HG02610 (cell line): ENCODE data around the gene GRID2.

Experiments used
- ATAC-seq: cut with Tn5 transposase; IDR thresholded peaks from one replicate; pipeline ENCODE4 v1.9.1; 2021; ENCODE audit warnings: mild to moderate bottlenecking, moderate library complexity; ENCODE audit not compliant: unreplicated experiment

GRID2 gene

GRCh38 chr4:93053140-93053539, 749.4 kb downstream of the GRID2 start:
- no peak for ATAC-seq

DNA sequence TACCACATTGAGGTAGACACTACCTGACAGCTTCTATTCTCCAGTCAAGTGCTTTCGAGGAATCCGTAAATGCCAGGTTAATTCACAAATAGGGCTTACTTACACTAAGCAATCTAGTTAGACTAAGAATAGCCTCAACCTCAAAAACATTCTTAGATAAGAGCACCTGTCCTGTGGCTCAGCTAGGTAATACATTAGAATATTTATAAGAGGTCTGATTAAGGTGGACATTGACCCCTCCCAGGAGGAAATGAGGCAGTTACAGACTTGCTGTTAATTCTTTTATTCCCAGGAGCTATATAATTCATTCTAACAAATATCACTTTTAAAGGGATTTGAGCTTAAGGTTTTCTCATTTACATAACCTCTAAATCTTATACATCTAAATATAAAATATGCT, 758.1 kb downstream of the GRID2 start:
- no peak for ATAC-seq

GRCh38 chr4:93063325-93063724, 759.6 kb downstream of the GRID2 start:
- no peak for ATAC-seq

DNA sequence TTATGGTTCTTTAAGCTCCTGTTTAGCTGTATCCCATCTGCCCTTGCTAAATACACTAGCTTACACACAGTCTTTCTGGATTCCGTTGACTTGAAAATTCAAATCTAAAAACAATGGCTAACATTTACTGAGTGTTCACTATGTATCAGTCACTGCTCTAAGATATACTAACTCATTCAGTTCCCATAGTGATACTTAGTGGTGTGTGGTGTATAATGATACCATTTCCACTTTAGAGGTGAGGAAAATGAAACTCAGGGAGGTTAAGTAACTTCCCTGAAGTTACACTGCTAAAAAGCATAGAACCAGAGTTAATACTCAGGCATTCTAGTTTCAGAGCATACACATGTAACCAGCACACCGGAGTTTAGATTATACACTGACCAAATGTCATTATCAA, 762.0 kb downstream of the GRID2 start:
- ATAC-seq, result no peak

DNA sequence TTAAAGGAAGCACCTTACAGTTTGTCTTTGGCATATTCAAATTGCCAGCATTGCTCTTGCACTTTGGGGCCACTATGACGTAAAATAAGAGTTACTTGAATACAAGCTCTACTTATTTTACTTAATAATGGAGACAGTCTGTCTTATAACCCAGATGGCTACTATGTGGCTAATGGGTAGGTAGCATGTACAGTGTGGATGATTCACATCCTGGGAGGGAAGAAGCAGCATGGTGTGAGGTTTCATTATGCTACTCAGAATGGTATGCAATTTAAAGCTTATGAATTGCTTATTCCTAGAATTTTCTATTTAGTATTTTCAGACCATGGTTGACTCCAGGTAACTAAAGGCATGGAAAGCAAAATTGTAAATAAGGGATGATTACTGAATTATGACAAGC, 763.0 kb downstream of the GRID2 start:
- no peak for ATAC-seq

DNA sequence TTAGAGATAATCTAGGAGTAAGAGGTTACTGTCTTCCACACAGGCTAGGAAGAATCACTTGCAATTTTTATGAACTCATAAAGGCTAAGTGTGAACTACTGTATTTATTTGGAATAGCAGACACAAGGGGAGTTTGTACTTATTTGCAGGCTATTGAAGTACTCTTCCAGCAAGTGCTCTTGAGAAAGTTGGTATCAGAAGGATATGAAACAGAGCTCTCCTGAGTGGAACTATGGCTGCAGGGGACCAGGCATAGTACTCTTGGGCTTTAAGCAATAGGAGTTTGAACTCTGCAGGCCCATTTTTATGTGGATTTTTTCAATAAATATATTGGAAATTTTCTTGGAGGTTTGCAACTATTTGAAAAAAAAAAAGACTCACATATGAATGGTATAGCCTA, 768.5 kb downstream of the GRID2 start:
- no peak for ATAC-seq

DNA sequence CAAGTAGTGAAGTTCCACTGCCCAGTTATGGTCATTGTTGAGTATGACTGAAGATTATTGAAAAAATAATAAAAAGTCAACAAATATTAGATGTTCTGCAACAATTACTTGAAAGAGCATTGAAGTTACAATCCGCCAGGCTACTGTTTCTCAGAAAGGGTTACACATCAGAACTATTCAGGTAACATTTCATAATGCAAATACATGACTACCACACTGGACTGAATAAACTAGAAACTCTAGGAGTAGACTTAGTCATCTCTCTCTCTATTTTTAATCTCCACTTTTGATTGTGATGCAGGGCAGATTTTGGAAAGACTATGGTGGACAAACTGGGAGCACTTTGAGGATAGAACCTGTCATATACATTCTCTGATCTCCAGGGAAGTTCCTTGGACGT, 776.5 kb downstream of the GRID2 start:
- ATAC-seq, result no peak

GRCh38 chr4:93084599-93085305, 781.0 kb downstream of the GRID2 start:
- no peak for ATAC-seq

- ATAC-seq, result no peak
These were observed 782.6 kb downstream of the GRID2 start for GRCh38 chr4:93086356-93086755.

GRCh38 chr4:93092765-93093164, 789.0 kb downstream of the GRID2 start:
- no peak for ATAC-seq

- no peak for ATAC-seq
These were observed 799.3 kb downstream of the GRID2 start for GRCh38 chr4:93103042-93103441.

DNA sequence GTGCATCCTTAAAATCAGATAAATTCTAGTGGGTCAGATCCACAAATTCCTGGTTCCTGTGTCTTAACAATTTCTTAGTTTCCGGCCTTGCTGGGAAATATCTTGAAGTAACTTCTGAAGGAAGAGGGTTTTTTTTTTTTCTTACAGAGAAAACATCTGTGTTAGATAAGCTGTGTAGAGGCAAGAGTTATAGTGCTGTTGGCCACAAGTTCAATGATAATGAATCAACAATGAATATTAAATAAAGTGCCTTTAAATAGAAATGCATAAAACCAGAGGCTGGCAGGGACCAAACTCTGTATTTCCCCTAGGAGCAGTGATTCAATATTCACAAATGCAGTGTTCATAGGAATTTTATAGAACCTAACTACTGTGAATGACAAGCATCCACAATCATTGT, 812.9 kb downstream of the GRID2 start:
- no peak for ATAC-seq

DNA sequence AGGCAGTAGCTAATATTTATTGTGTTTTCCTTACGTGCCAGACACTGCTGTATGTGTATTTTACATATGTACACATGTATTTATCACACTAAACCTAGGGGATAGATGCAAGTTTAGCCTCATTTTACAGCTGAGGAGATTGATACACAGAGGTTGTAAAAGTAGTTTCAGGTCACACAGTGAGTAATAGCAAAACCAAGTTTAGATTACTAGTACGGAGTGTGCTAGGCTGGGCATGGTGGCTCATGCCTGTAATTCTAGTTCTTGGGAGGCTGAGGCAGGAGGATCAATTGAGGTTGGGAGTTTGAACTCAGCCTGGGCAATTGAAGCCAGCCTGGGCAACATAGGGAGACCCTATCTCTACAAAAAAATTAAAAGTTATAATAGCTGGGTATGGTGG, 823.7 kb downstream of the GRID2 start:
- ATAC-seq, result no peak

DNA sequence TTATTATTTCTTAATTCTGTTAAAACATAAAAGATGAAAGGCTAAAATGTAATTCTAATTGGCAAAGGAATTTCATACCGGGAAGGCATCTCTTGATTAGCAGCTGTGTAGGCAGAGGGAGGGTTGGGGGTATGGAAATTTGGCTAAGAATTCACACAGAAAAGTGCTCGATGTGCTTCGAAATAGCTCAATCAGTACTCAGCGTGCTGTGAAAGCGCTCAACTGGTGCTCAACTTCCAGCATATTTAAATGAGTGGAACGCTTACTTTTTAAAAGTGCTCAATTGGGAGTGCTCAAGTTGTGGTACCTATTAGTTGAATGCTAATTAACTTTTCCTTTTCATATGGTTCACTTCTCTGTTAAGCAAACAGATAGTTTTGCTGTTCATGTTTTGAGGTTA, 828.9 kb downstream of the GRID2 start:
- no peak for ATAC-seq

- no peak for ATAC-seq
These were observed 835.4 kb downstream of the GRID2 start for GRCh38 chr4:93139118-93139517.

DNA sequence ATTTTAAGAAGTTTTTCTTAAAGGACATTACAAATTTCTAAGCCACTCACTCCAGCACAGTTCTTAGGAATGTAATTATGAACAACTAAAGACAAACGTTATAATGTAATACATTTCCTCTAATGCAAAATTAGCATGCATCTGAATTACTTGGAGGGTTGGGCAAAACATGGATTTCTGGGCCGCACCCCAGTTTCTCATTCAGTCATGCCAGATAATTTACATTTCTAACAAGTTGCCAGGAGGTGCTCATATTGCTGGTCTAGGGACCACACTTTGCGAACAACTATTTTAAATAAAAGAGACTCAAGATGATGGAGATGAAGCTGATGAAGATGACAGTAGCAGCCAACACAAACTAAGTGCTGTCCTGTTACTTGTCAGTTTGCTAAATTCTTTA, 840.1 kb downstream of the GRID2 start:
- no peak for ATAC-seq

- no peak for ATAC-seq
These were observed 840.9 kb downstream of the GRID2 start for GRCh38 chr4:93144644-93145043.

GRCh38 chr4:93147524-93148212, 843.9 kb downstream of the GRID2 start:
- ATAC-seq, result no peak

GRCh38 chr4:93152491-93152890, 848.7 kb downstream of the GRID2 start:
- ATAC-seq, result no peak

- ATAC-seq, result no peak
These were observed 854.2 kb downstream of the GRID2 start for GRCh38 chr4:93157986-93158385.

GRCh38 chr4:93168053-93168452, 864.3 kb downstream of the GRID2 start:
- ATAC-seq, result no peak

DNA sequence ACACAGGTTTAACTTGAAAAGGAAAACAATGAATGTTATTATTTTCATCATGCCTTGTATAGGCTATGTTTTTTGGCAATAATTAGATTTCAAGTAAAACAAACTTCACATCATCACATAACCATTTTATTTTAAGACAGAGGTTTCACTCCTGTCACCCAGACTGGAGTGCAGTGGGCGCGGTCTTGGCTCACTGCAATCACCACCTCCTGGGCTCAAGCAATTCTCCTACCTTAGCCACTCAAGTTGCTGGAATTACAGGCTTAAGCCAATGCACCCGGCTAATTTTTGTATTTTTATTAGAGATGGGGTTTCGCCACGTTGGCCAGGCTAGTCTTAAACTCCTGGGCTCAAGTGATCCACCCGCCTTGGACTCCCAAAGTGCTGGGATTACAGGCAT, 866.2 kb downstream of the GRID2 start:
- ATAC-seq, result no peak

- ATAC-seq, result no peak
These were observed 870.8 kb downstream of the GRID2 start for GRCh38 chr4:93174598-93174997.
